H1 (cell line): ENCODE data around the gene STXBP2. TPM values are rescaled to one million over a fixed set of nuclear protein-coding genes. Genes with fewer than 3 reads are reported as not detected.

ENCODE experiments used
- CTCF ChIA-PET: fragments of 300-600 bp; sonication (Branson Sonifier 250); formaldehyde crosslinking; loops from one replicate; lab custom pipeline; 2021; ENCODE audit not compliant: partially characterized antibody; lab: Charles Lee
- POLR2A ChIA-PET: fragments of 300-600 bp; sonication (Branson Sonifier 250); formaldehyde crosslinking; loops from one replicate; lab custom pipeline; 2021; ENCODE audit warnings: inconsistent platforms; ENCODE audit not compliant: partially characterized antibody; lab: Charles Lee
- DNase-seq, 2 experiments: peaks; one replicate each; pipeline versions ENCODE4 v3.0.0 to v3.0.0-alpha.2; 2010 to 2022; ENCODE audit warnings: low spot score in 2 of 2, low read depth in 1 of 2, mixed read lengths in 1 of 2
- FAIRE-seq: peaks from 2 replicates; lab custom pipeline; 2011; peaks lifted over from hg19 to GRCh38; lab: Jason Lieb, UNC
- H2AFZ ChIP-seq: 2 replicates; pipeline ENCODE4 v1.8.1; 2012; ENCODE audit warnings: low read length, inconsistent platforms
- H2AK5ac ChIP-seq: 2 replicates; pipeline ENCODE4 v1.6.1; 2013; ENCODE audit warnings: low read depth, low read length
- H2BK120ac ChIP-seq: replicated peaks from 2 replicates; pipeline ENCODE3; 2013; ENCODE audit warnings: low read depth, low read length, inconsistent platforms
- H2BK12ac ChIP-seq: 2 replicates; pipeline ENCODE4 v1.6.1; 2013; ENCODE audit warnings: low read depth, low read length
- H2BK15ac ChIP-seq: 2 replicates; pipeline ENCODE4 v1.6.1; 2013; ENCODE audit warnings: low read length
- H2BK20ac ChIP-seq: 2 replicates; pipeline ENCODE4 v1.6.1; 2013; ENCODE audit warnings: low read length
- H2BK5ac ChIP-seq: 2 replicates; pipeline ENCODE4 v1.6.1; 2013; ENCODE audit warnings: low read depth, low read length
- H3K14ac ChIP-seq: 2 replicates; pipeline ENCODE4 v1.6.1; 2013; ENCODE audit warnings: inconsistent platforms; ENCODE audit not compliant: insufficient read length
- H3K18ac ChIP-seq: 2 replicates; pipeline ENCODE4 v1.6.1; 2013; ENCODE audit warnings: low read length; ENCODE audit errors: extremely low read depth
- H3K23ac ChIP-seq: 2 replicates; pipeline ENCODE4 v1.6.1; 2013; ENCODE audit warnings: inconsistent platforms; ENCODE audit not compliant: insufficient read length
- H3K23me2 ChIP-seq: 2 replicates; pipeline ENCODE4 v1.6.1; 2013; ENCODE audit warnings: low read depth, low read length
- H3K27ac ChIP-seq: 2 replicates; pipeline ENCODE4 v1.6.1; 2011; ENCODE audit warnings: low read depth, low read length, inconsistent platforms
- H3K27me3 ChIP-seq, 4 experiments: replicated peaks in 1 of 4; 1 replicate in 1 of 4; 2 replicates in 3 of 4; pipeline versions ENCODE4 v1.6.1 to v1.8.1; 2011 to 2013; ENCODE audit warnings: low read length in 3 of 4, mild to moderate bottlenecking in 3 of 4, inconsistent platforms in 2 of 4, mixed read lengths in 2 of 4, moderate library complexity in 1 of 4; ENCODE audit not compliant: control insufficient read depth in 3 of 4, insufficient read depth in 3 of 4; ENCODE audit errors: extremely low read depth in 1 of 4
- H3K36me3 ChIP-seq, 4 experiments: 2 replicates each; pipeline versions ENCODE4 v1.6.1 to v1.8.1; 2011 to 2013; ENCODE audit warnings: mild to moderate bottlenecking in 4 of 4, low read length in 3 of 4, moderate library complexity in 2 of 4, control low read depth in 1 of 4, inconsistent platforms in 1 of 4; ENCODE audit not compliant: insufficient read depth in 4 of 4, control insufficient read depth in 2 of 4
- H3K4ac ChIP-seq: replicated peaks from 2 replicates; pipeline ENCODE3; 2013; ENCODE audit warnings: low read length, low read depth, mixed read lengths, inconsistent platforms; ENCODE audit not compliant: insufficient read length
- H3K4me1 ChIP-seq, 4 experiments: replicated peaks in 1 of 4; 1 replicate in 1 of 4; 2 replicates in 3 of 4; pipeline versions ENCODE4 v1.6.1 to v1.8.1; 2011 to 2013; ENCODE audit warnings: low read length in 3 of 4, inconsistent platforms in 2 of 4, mixed read lengths in 1 of 4; ENCODE audit not compliant: insufficient read depth in 4 of 4, control insufficient read depth in 3 of 4
- H3K4me2 ChIP-seq, 2 experiments: 2 replicates each; pipeline versions ENCODE4 v1.6.1 to v1.8.1; 2011 to 2013; ENCODE audit warnings: low read depth in 2 of 2, low read length in 2 of 2, control low read depth in 1 of 2, inconsistent platforms in 1 of 2, mild to moderate bottlenecking in 1 of 2; ENCODE audit not compliant: insufficient read depth in 1 of 2
- H3K4me3 ChIP-seq, 4 experiments: fragments of 200-600, 300-600 bp in 1 of 4; sonication (generic), shearing (Covaris generic), sonication (Bioruptor Twin) in 1 of 4; 2 replicates each; pipeline versions ENCODE4 v1.5.1 to v1.8.1; 2011 to 2016; ENCODE audit warnings: low read length in 4 of 4, low read depth in 3 of 4, control low read depth in 2 of 4, inconsistent platforms in 2 of 4, mild to moderate bottlenecking in 2 of 4, mixed read lengths in 1 of 4, moderate library complexity in 1 of 4; ENCODE audit not compliant: insufficient read depth in 2 of 4; ENCODE audit errors: extremely low read depth in 1 of 4
- H3K56ac ChIP-seq: replicated peaks from 2 replicates; pipeline ENCODE3; 2013; ENCODE audit warnings: low read depth, mild to moderate bottlenecking, mixed read lengths, low read length, inconsistent platforms; ENCODE audit not compliant: insufficient read length
- H3K79me1 ChIP-seq: 2 replicates; pipeline ENCODE4 v1.6.1; 2013; ENCODE audit warnings: low read depth, low read length, control low read depth
- H3K79me2 ChIP-seq, 2 experiments: 2 replicates each; pipeline versions ENCODE4 v1.6.1 to v1.8.1; 2012 to 2013; ENCODE audit warnings: low read length in 2 of 2, mild to moderate bottlenecking in 2 of 2, inconsistent platforms in 1 of 2; ENCODE audit not compliant: insufficient read depth in 2 of 2, control insufficient read depth in 1 of 2
- H3K9ac ChIP-seq, 4 experiments: replicated peaks in 1 of 4; 1 replicate in 1 of 4; 2 replicates in 3 of 4; pipeline versions ENCODE4 v1.6.1 to v1.8.1; 2011 to 2013; ENCODE audit warnings: low read depth in 3 of 4, low read length in 3 of 4, control low read depth in 2 of 4, mild to moderate bottlenecking in 2 of 4, moderate library complexity in 2 of 4, inconsistent platforms in 1 of 4; ENCODE audit errors: extremely low read depth in 1 of 4
- H3K9me3 ChIP-seq, 2 experiments: 2 replicates each; pipeline versions ENCODE4 v1.6.1 to v1.8.1; 2012 to 2013; ENCODE audit warnings: mild to moderate bottlenecking in 2 of 2, moderate library complexity in 2 of 2, control low read depth in 1 of 2, inconsistent platforms in 1 of 2, low read depth in 1 of 2, low read length in 1 of 2, mixed read lengths in 1 of 2; ENCODE audit not compliant: insufficient read depth in 2 of 2
- H4K20me1 ChIP-seq, 2 experiments: replicated peaks in 1 of 2; 2 replicates each; pipeline versions ENCODE3 to v1.8.1; 2011 to 2013; ENCODE audit warnings: inconsistent platforms in 2 of 2, low read length in 2 of 2, mild to moderate bottlenecking in 1 of 2; ENCODE audit not compliant: insufficient read depth in 2 of 2, control insufficient read depth in 1 of 2
- H4K5ac ChIP-seq: 2 replicates; pipeline ENCODE4 v1.6.1; 2013; ENCODE audit warnings: low read length, low read depth, mixed read lengths, inconsistent platforms; ENCODE audit not compliant: insufficient read length
- H4K8ac ChIP-seq: 2 replicates; pipeline ENCODE4 v1.8.0; 2013; ENCODE audit warnings: mild to moderate bottlenecking, moderate library complexity, low read length, inconsistent platforms; ENCODE audit not compliant: insufficient read depth; ENCODE audit errors: extremely low read depth
- H4K91ac ChIP-seq: replicated peaks from 2 replicates; pipeline ENCODE3; 2013; ENCODE audit warnings: low read length, mixed read lengths, inconsistent platforms; ENCODE audit not compliant: insufficient read length
- CBX8 ChIP-seq: fragments of 300-800, 300-1000 bp; sonication (generic); IDR thresholded peaks from 2 replicates; pipeline ENCODE4 v1.7.1; 2016; ENCODE audit warnings: low read depth, low read length, borderline replicate concordance
- CHD2 ChIP-seq: IDR thresholded peaks from 2 replicates; pipeline ENCODE4 v1.6.1; 2012; ENCODE audit warnings: low read length, improper control_type of control experiment
- MAFK ChIP-seq: IDR thresholded peaks from 2 replicates; pipeline ENCODE4 v1.6.1; 2012; ENCODE audit warnings: low read depth, mild to moderate bottlenecking, improper control_type of control experiment, low read length
- MAX ChIP-seq: IDR thresholded peaks from 2 replicates; pipeline ENCODE4 v1.6.1; 2012; ENCODE audit warnings: inconsistent platforms
- NANOG ChIP-seq: IDR thresholded peaks from 2 replicates; pipeline ENCODE4 v1.6.1; 2011; ENCODE audit warnings: low read length, low read depth, mild to moderate bottlenecking, inconsistent platforms; ENCODE audit not compliant: insufficient read depth, poor library complexity, severe bottlenecking
- POLR2A ChIP-seq, 2 experiments: IDR thresholded peaks; 1 replicate in 1 of 2; 2 replicates in 1 of 2; pipeline ENCODE4 v1.6.1; 2011; ENCODE audit warnings: low read depth in 2 of 2, low read length in 2 of 2, mild to moderate bottlenecking in 2 of 2; ENCODE audit errors: control extremely low read depth in 1 of 2
- POLR2AphosphoS5 ChIP-seq: IDR thresholded peaks from 2 replicates; pipeline ENCODE4 v1.6.1; 2011; ENCODE audit warnings: low read depth, low read length
- RBBP5 ChIP-seq: IDR thresholded peaks from 2 replicates; pipeline ENCODE4 v1.7.1; 2012; ENCODE audit warnings: low read depth, mild to moderate bottlenecking, inconsistent platforms, low read length, moderate library complexity, borderline replicate concordance
- SAP30 ChIP-seq: fragments of 300-600 bp; sonication (generic); IDR thresholded peaks from 2 replicates; pipeline ENCODE4 v1.7.1; 2012; ENCODE audit warnings: low read length, moderate library complexity, mild to moderate bottlenecking, inconsistent platforms; ENCODE audit not compliant: insufficient read depth, insufficient replicate concordance
- SP2 ChIP-seq: IDR thresholded peaks from 2 replicates; pipeline ENCODE4 v1.6.1; 2012; ENCODE audit warnings: mild to moderate bottlenecking, low read length, inconsistent platforms
- SUZ12 ChIP-seq: fragments of 200-600 bp; sonication (generic); IDR thresholded peaks from 2 replicates; pipeline ENCODE4 v1.6.1; 2012; ENCODE audit warnings: mild to moderate bottlenecking, inconsistent platforms, low read length, moderate library complexity, mixed read lengths
- USF2 ChIP-seq: IDR thresholded peaks from 2 replicates; pipeline ENCODE4 v1.6.1; 2011; ENCODE audit warnings: low read length, improper control_type of control experiment
- WGBS, 2 experiments: shearing (Covaris generic) in 1 of 2; methylation state at CpG; one replicate each; pipeline versions ENCODE4 v1.1.6 to v1.1.7; 2013 to 2015; ENCODE audit warnings: low lambda C conversion rate in 2 of 2, mixed read lengths in 2 of 2, inconsistent platforms in 1 of 2, low coverage in 1 of 2, missing lambda C conversion rate in 1 of 2; ENCODE audit not compliant: insufficient replicate concordance in 2 of 2, insufficient coverage in 1 of 2, insufficient read length in 1 of 2; ENCODE audit errors: extremely low coverage in 1 of 2, missing lambda C conversion rate in 1 of 2; 5-methylcytosine and 5-hydroxymethylcytosine counted together
- polyA plus RNA-seq, 7 experiments: library from polyadenylated mRNA; depleted of rRNA in 3 of 7; stranded (reverse) in 5 of 7; unstranded in 2 of 7; fragments of >200 nt in 5 of 7; fragments of 200-250 nt in 2 of 7; gene quantifications; 1 replicate in 5 of 7; 2 replicates in 1 of 7; 4 replicates in 1 of 7; pipeline versions ENCODE4 v1.2.1 to v1.2.3, GENCODE V29; 2011 to 2013; ENCODE audit warnings: missing spikeins in 2 of 7, mixed read lengths in 2 of 7
- total RNA-seq: library from RNA; stranded (reverse); fragmentation: NEBNext Ultra II Directional; extraction: Animal tissue kit (Norgen Biotek cat#: 25700); gene quantifications from 2 replicates; pipeline ENCODE4 v1.2.1, GENCODE V29; 2021

The STXBP2 gene
- total and polyA plus RNA-seq, 2 of the 8 experiments (the other 6 are each of a cell fraction or from before 2014, with no cell fraction given): 52.9 to 53.8 TPM

GRCh38 chr19:7692417-7693088 is 55.6 kb downstream of the STXBP2 start:
- CTCF ChIA-PET: no interaction called here
- H2BK120ac ChIP-seq: no peak overlapping the region
- TF ChIP-seq RBBP5: no peak
- no peak for TF ChIP-seq USF2
- no peak for TF ChIP-seq NANOG
- no peak for TF ChIP-seq SAP30
- TF ChIP-seq MAFK: no peak
- TF ChIP-seq CHD2: no peak
- no peak for TF ChIP-seq MAX
- no peak for TF ChIP-seq POLR2AphosphoS5
- TF ChIP-seq SP2: no peak
- no peak for TF ChIP-seq POLR2A (IDR thresholded peaks at IDR 0.05; ENCODE audit: control extremely low read depth in 1 of 2, low read depth in 2 of 2, low read length in 2 of 2)
- TF ChIP-seq SUZ12: no peak
- no peak for TF ChIP-seq CBX8

More at GRCh38 chr19:7692417-7693088, 55.6 kb downstream of the STXBP2 start:
- 87% methylated on average over 13 of the region's 13 CpGs; no CpG with 5 or more reads in 1 of the 2 experiments for WGBS, 2 experiments
- no peak overlapping the region for H2BK20ac ChIP-seq
- H4K20me1 ChIP-seq: peaks cover 0 to 5% of the 10 kb centered on the region in 2 experiments
- H2BK12ac ChIP-seq: no peak overlapping the region
- H2AFZ ChIP-seq: no peak overlapping the region
- H3K14ac ChIP-seq: no peak overlapping the region
- H3K79me2 ChIP-seq: no peaks in the 10 kb centered on the region
- peaks cover 14% of the 10 kb centered on the region for H3K23me2 ChIP-seq
- DNase-seq (no peak), FAIRE-seq (no peak)
- no peak overlapping the region for H3K23ac ChIP-seq
- no peaks in the 10 kb centered on the region; a peak in 2 of 7 replicates for H3K27me3 ChIP-seq
- peak overlapping the region; percentile 96; the same call in 1 of the 2 replicates for H2AK5ac ChIP-seq
- H3K27ac ChIP-seq: no peak overlapping the region
- H3K4me3 ChIP-seq: no peak overlapping the region
- H2BK15ac ChIP-seq: peak overlapping the region; percentile 93; the same call in 1 of the 2 replicates
- H4K8ac ChIP-seq: peak overlapping the region; percentile 35; the same call in 1 of the 2 replicates
- H3K36me3 ChIP-seq: no peaks in the 10 kb centered on the region
- H3K56ac ChIP-seq: no peak overlapping the region
- H3K4me2 ChIP-seq: no peak overlapping the region
- H4K91ac ChIP-seq: no peak overlapping the region
- no peaks in the 10 kb centered on the region for H3K9me3 ChIP-seq
- H2BK5ac ChIP-seq: no peak overlapping the region
- no peak overlapping the region for H3K18ac ChIP-seq
- no peak overlapping the region for H3K9ac ChIP-seq
- peaks cover 0 to 10% (median 4%) of the 10 kb centered on the region in 4 experiments; a peak in 4 of 7 replicates for H3K4me1 ChIP-seq
- POLR2A ChIA-PET: no interaction called here
- H3K4ac ChIP-seq: no peak overlapping the region
- H4K5ac ChIP-seq: no peak overlapping the region
- H3K79me1 ChIP-seq: no peaks in the 10 kb centered on the region
